Central memory CD8-positive, alpha-beta T cell (primary cell): Measurements from ENCODE around the gene LATS1.

Experiments
- ATAC-seq: fragments of 150-1000 bp; cut with Tn5 transposase; replicated peaks from 2 replicates; pipeline ENCODE4 v1.10.0; 2022; ENCODE audit warnings: mild to moderate bottlenecking, moderate FRiP score, moderate number of reproducible peaks; ENCODE audit not compliant: poor library complexity, severe bottlenecking; ENCODE audit errors: extremely low read depth
- DNase-seq, 2 donors: peaks; one replicate each; pipeline ENCODE4 v3.0.0; 2021; ENCODE audit warnings: low spot score in 2 of 2
- H3K27ac Mint-ChIP-seq: one replicate; pipeline ENCODE4 v1.8.0; 2022; ENCODE audit warnings: low read depth, mild to moderate bottlenecking, moderate library complexity, mixed read lengths
- H3K27me3 Mint-ChIP-seq: one replicate; pipeline ENCODE4 v1.8.0; 2022; ENCODE audit warnings: mixed read lengths
- H3K36me3 Mint-ChIP-seq: one replicate; pipeline ENCODE4 v1.8.0; 2022; ENCODE audit warnings: mild to moderate bottlenecking, moderate library complexity, mixed read lengths; ENCODE audit not compliant: insufficient read depth
- H3K4me1 Mint-ChIP-seq: one replicate; pipeline ENCODE4 v1.8.0; 2022; ENCODE audit warnings: mixed read lengths
- H3K4me3 Mint-ChIP-seq: one replicate; pipeline ENCODE4 v1.8.0; 2022; ENCODE audit warnings: mild to moderate bottlenecking, moderate library complexity, mixed read lengths
- H3K9me3 Mint-ChIP-seq: one replicate; pipeline ENCODE4 v1.8.0; 2022; ENCODE audit warnings: mixed read lengths

Gene LATS1

DNA sequence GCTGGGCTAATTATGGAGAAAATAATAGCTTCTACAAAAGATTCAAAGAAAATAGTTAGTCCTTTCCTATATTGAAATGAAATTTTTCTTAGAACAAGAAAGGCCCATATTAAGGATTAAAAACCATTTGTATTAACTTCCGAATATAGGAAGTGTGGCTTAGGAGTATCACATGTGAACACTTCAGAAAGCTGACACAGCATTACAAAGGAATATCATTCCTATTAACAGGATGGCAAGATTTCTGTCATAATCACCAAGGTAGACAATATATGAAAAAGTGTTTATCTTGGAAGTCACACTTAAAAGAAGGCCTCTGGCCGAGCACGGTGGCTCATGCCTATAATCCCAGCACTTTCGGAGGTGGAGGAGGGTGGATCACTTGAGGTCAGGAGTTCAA is 5.4 kb upstream of the LATS1 start:
- peaks cover 25% of the 10 kb centered on the region for H3K36me3 Mint-ChIP-seq
- ATAC-seq, result no peak
- DNase-seq, result no peak
- no peaks in the 10 kb centered on the region for H3K9me3 Mint-ChIP-seq
- no peak overlapping the region for H3K4me3 Mint-ChIP-seq
- no peaks in the 10 kb centered on the region for H3K27me3 Mint-ChIP-seq
- peaks cover 9% of the 10 kb centered on the region for H3K4me1 Mint-ChIP-seq
- no peak overlapping the region for H3K27ac Mint-ChIP-seq

- H3K27me3 Mint-ChIP-seq, result no peaks in the 10 kb centered on the region
- H3K4me3 Mint-ChIP-seq, result no peak overlapping the region
- H3K27ac Mint-ChIP-seq, result no peak overlapping the region
- H3K9me3 Mint-ChIP-seq, result no peaks in the 10 kb centered on the region
- no peak for ATAC-seq
- DNase-seq, result no peak
- H3K4me1 Mint-ChIP-seq, result peaks cover 26% of the 10 kb centered on the region
- peaks cover 12% of the 10 kb centered on the region for H3K36me3 Mint-ChIP-seq
These were observed 1.6 kb upstream of the LATS1 start for GRCh38 chr6:149719531-149719930.

DNA sequence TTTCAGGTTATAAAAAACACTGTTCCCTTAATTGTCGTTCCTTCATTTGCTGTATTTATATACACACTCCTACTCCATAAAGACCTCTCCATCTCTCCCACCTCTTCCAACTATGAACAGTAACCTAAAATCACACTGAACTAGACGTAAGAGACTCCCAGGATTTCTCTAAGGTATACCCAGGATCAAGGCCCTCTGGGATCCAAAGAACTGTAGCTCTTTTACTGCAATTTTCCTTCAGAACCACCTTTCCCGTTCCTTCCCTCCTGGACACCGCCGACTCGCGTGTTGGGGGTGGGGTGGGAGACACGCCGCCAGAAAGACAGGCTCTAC is 680 bp downstream of the LATS1 start:
- H3K9me3 Mint-ChIP-seq, result no peaks in the 10 kb centered on the region
- H3K4me3 Mint-ChIP-seq, result peak overlapping the region; percentile 87
- peaks cover 14% of the 10 kb centered on the region for H3K36me3 Mint-ChIP-seq
- ATAC-seq, result no peak
- DNase-seq, result no peak
- H3K27ac Mint-ChIP-seq, result peak overlapping the region; percentile 93
- H3K27me3 Mint-ChIP-seq, result no peaks in the 10 kb centered on the region
- H3K4me1 Mint-ChIP-seq, result peaks cover 27% of the 10 kb centered on the region

DNA sequence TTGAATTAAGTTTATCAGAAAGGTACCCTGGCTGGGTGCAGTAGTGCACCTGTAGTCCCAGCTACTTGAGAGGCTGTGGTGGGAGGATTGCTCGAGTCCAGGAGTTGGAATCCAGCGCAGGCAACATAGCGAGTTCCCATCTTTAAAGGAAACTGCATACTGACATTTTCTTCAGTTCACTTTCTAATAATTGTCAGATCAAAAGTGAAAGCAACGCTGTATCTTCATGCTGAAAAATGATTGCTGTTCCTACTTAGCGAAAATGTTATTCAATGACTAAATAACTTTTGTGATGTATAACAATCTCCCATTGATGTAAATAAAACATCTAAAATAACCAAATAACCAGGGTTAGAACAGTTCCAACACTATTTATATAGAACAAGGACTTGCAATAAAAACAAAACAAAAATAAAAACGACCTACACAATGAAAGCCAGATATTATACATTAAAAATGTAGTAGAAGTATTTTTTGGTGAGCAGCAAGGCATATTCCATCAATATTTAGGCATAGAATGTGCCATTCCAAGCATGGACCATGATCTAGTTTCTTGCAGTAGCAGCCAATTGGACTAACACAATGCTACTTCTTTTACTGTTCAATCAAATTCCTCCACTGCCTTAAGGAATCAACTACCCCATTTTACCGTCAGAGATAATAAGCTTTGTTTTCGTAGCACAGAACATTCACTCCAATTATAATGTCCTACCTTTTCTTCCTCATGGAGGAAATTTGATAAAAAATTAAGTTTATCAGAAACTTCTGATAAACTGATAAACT is 1.5 kb downstream of the LATS1 start:
- no peak for DNase-seq
- ATAC-seq, result no peak
- H3K27me3 Mint-ChIP-seq, result no peaks in the 10 kb centered on the region
- peak overlapping the region; percentile 87 for H3K4me3 Mint-ChIP-seq
- peaks cover 33% of the 10 kb centered on the region for H3K4me1 Mint-ChIP-seq
- peaks cover 18% of the 10 kb centered on the region for H3K36me3 Mint-ChIP-seq
- no peaks in the 10 kb centered on the region for H3K9me3 Mint-ChIP-seq
- peak overlapping the region; percentile 93 for H3K27ac Mint-ChIP-seq

DNA sequence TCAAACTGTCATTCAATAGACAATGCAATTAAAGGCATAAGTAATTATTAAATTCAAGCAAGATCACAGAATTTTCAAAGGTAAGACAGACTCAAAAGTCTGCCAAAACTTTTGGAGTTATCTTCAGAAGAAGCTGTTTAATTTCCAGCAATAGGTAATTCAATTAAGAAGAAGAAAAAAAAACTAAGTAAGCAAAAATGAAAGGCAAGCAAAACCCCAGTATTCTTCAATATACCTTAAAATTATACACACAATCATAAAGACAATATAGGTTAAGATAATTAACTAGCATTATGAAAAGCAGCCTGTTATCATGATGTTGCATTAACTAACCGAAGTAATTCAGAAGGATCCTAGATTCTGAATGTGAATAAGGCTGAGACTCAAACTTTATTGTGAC is 3.5 kb downstream of the LATS1 start:
- DNase-seq, result no peak
- Mint-ChIP-seq H3K27me3 (no peaks in the 10 kb centered on the region), H3K27ac (no peak overlapping the region), H3K4me1 (peaks cover 49% of the 10 kb centered on the region), H3K36me3 (peaks cover 23% of the 10 kb centered on the region), H3K4me3 (no peak overlapping the region), H3K9me3 (no peaks in the 10 kb centered on the region)
- no peak for ATAC-seq

DNA sequence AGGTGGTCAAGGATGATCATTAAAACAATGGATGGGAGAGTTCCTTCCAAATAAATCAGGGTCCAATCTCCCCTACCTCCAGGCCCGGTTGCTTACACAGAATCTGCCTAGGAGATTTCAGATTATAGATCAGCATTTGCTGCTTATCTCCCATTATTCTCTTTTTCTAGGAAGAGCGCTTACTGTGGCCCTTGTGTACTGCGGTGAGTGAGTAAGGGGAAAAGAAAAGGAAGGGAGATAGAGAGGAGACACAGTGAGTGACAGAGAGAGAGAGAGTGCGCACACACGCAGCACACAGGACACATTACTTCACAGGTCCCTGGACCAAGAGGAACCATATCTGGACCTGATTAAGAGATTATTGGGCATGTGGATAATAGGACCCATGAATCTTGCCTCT is 6.2 kb downstream of the LATS1 start:
- DNase-seq (no peak), ATAC-seq (no peak)
- Mint-ChIP-seq H3K9me3 (no peaks in the 10 kb centered on the region), H3K27ac (no peak overlapping the region), H3K27me3 (no peaks in the 10 kb centered on the region), H3K36me3 (peaks cover 20% of the 10 kb centered on the region), H3K4me3 (no peak overlapping the region), H3K4me1 (peaks cover 50% of the 10 kb centered on the region)

DNA sequence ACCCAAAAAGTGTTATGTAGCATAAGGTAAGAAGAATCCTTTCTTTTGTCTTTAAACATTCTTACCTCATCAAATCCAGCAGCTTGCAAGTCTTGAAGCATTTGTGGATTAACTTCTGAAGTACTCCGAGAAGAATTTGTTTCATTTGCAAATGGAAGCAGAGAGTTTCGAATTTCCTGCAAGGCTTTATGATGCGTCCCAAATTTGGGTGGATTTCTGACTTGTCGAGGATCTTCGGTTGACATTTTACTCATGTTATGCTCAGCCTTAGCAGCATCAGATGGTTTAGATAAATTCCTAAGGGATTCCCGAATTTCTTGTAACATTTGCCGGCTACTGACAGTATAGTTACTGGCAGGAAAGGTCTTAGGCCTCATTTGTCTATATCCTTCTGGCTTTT is 16.2 kb downstream of the LATS1 start:
- Mint-ChIP-seq H3K36me3 (peaks cover 17% of the 10 kb centered on the region), H3K27ac (peak overlapping the region; percentile 8), H3K4me1 (peaks cover 35% of the 10 kb centered on the region), H3K9me3 (no peaks in the 10 kb centered on the region), H3K27me3 (no peaks in the 10 kb centered on the region), H3K4me3 (no peak overlapping the region)
- DNase-seq, result no peak
- no peak for ATAC-seq

DNA sequence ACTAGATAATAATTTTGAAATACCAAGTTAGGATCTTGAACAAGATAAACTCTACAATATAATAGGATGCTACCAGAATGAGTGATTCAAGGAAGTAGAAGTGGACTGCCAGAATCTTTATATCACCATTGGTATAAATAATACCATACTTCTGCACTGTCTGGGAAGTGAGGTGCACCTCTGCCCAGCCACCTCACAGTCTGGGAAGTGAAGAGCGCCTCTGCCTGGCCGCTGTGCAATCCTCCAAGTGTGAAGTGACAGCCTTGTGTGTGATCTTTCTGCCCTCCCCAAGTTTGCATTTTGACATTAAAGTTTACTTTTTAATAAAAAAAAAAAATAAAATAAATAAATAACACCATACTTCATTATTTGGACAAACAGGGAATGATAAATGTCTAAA is 18.8 kb downstream of the LATS1 start:
- Mint-ChIP-seq H3K36me3 (peaks cover 24% of the 10 kb centered on the region), H3K27ac (no peak overlapping the region), H3K4me1 (peaks cover 17% of the 10 kb centered on the region), H3K4me3 (no peak overlapping the region), H3K9me3 (no peaks in the 10 kb centered on the region), H3K27me3 (no peaks in the 10 kb centered on the region)
- ATAC-seq (no peak), DNase-seq (no peak)

GRCh38 chr6:149698175-149698574 is 19.7 kb downstream of the LATS1 start:
- H3K4me3 Mint-ChIP-seq, result no peak overlapping the region
- H3K27me3 Mint-ChIP-seq, result no peaks in the 10 kb centered on the region
- H3K36me3 Mint-ChIP-seq, result peaks cover 30% of the 10 kb centered on the region
- H3K27ac Mint-ChIP-seq, result no peak overlapping the region
- ATAC-seq, result no peak
- H3K9me3 Mint-ChIP-seq, result no peaks in the 10 kb centered on the region
- H3K4me1 Mint-ChIP-seq, result peaks cover 11% of the 10 kb centered on the region
- no peak for DNase-seq

DNA sequence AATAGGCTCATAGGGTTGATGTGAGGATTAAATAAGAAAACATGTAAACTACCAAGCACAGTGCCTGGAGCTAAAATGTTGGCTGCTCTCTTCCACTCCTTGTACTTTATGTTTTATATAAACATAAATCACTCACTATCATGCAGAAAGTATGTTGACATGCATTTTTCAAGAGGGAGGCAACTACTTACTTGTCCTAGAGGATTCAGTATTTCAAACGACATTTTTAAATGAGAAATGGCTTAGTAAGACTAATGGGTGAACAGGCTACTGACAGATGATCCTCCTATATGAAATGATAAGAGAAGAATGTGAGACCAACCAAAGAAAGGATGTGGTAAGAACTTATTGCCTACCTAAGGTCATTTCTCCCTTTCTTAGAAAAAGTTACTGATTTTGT is 21.0 kb downstream of the LATS1 start:
- no peak overlapping the region for H3K27ac Mint-ChIP-seq
- no peak for DNase-seq
- no peaks in the 10 kb centered on the region for H3K27me3 Mint-ChIP-seq
- H3K9me3 Mint-ChIP-seq, result no peaks in the 10 kb centered on the region
- H3K4me1 Mint-ChIP-seq, result peaks cover 12% of the 10 kb centered on the region
- no peak overlapping the region for H3K4me3 Mint-ChIP-seq
- no peak for ATAC-seq
- H3K36me3 Mint-ChIP-seq, result peaks cover 36% of the 10 kb centered on the region

DNA sequence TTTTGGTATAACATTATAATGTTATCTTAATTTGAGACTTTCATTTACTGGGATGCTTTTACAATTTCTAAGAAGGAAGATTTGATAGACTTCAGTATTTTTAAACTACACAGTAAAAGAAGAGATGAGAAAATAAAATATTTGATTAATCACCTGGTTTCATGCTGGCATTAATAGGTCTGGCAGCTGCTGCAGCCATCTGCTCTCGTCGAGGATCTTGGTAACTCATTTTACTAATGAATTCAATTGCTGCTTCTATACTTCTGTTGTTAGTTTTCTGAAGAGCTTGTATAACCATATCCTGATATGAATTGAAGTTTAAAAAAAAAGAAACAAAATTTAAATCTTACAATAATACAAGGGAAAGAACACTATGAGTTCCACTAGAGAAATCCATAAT is 23.0 kb downstream of the LATS1 start:
- Mint-ChIP-seq H3K4me1 (peaks cover 8% of the 10 kb centered on the region), H3K4me3 (no peak overlapping the region), H3K36me3 (peaks cover 40% of the 10 kb centered on the region), H3K9me3 (no peaks in the 10 kb centered on the region), H3K27me3 (no peaks in the 10 kb centered on the region), H3K27ac (no peak overlapping the region)
- ATAC-seq, result no peak
- DNase-seq, result no peak

DNA sequence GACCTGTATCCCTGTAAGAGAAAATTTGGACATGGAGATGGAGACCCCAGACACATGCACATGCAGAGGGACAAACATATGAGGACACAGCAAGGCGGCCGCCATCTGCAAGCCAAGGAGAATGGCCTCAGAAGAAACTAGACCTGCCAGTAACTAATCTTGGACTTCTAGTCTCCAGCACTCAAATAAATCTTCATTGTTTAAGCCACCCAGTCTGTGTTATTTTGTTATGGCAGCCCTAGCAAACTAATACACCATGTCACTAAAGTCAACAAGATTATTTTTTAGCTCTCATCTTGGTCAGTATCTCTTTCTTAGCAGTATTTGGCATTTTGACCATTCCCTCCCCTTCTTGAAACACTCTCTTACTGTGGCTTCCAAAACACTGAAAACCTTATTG is 26.7 kb downstream of the LATS1 start:
- H3K4me1 Mint-ChIP-seq, result peaks cover 21% of the 10 kb centered on the region
- no peaks in the 10 kb centered on the region for H3K27me3 Mint-ChIP-seq
- no peak for DNase-seq
- H3K36me3 Mint-ChIP-seq, result peaks cover 43% of the 10 kb centered on the region
- H3K27ac Mint-ChIP-seq, result no peak overlapping the region
- no peak overlapping the region for H3K4me3 Mint-ChIP-seq
- H3K9me3 Mint-ChIP-seq, result no peaks in the 10 kb centered on the region
- ATAC-seq, result no peak

DNA sequence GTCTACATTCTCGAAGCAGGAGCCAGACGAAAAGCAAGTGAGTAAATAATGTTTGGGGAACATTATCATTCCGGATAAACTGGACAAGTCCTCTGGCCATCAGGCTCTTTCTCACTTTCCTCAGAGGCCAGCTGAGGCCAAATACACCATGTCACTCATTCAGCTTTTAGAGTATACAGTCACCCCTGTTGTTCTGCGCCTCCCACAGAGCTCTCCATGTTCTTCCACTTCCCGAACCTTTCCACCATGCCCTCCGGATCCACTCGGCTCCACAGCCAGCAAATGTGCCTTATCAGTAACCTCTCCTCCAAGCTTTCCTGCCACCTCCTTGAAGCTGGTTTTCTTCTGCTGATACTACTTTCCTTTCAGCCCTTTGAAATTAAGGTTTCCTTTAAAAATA is 31.7 kb downstream of the LATS1 start:
- ATAC-seq, result no peak
- H3K27ac Mint-ChIP-seq, result peak overlapping the region; percentile 45
- H3K4me1 Mint-ChIP-seq, result peaks cover 18% of the 10 kb centered on the region
- peaks cover 44% of the 10 kb centered on the region for H3K36me3 Mint-ChIP-seq
- H3K4me3 Mint-ChIP-seq, result no peak overlapping the region
- no peak for DNase-seq
- no peaks in the 10 kb centered on the region for H3K27me3 Mint-ChIP-seq
- H3K9me3 Mint-ChIP-seq, result no peaks in the 10 kb centered on the region
